Measurements from ENCODE around the gene ETHE1.

Gene ETHE1

GRCh38 chr19:43526884-43527859 is at the start of gene ETHE1:
Gene ETHE1, minus strand, starts transcription at chr19:43527201. Its CDS starts 24 bp downstream, at chr19:43527177.
- DNase-seq: peak; percentile 76

- DNase-seq: no peak
These were observed 49.2 kb upstream of the ETHE1 start for GRCh38 chr19:43575955-43576878.

GRCh38 chr19:43575156-43575950 is 48.4 kb upstream of the ETHE1 start, which contains the start of the genes PINLYP and XRCC1:
Gene PINLYP, plus strand, starts transcription at chr19:43575801. Its CDS starts 1,391 bp downstream, at chr19:43577192.
Gene XRCC1, minus strand, starts transcription at chr19:43575527. Its CDS starts 69 bp downstream, at chr19:43575458.
- peak; percentile 93 for DNase-seq

GRCh38 chr19:43574424-43575155 is 47.6 kb upstream of the ETHE1 start:
- no peak for DNase-seq

GRCh38 chr19:43572171-43572588 is 45.2 kb upstream of the ETHE1 start:
- DNase-seq: no peak

- no peak for DNase-seq
These were observed 43.3 kb upstream of the ETHE1 start for GRCh38 chr19:43570174-43570791.

- no peak for DNase-seq
These were observed 42.7 kb upstream of the ETHE1 start for GRCh38 chr19:43569657-43570056.

- DNase-seq: no peak
These were observed 37.8 kb upstream of the ETHE1 start for GRCh38 chr19:43564800-43565199.

- DNase-seq: no peak
These were observed 36.9 kb upstream of the ETHE1 start for GRCh38 chr19:43563816-43564457.

GRCh38 chr19:43562698-43563241 is 35.8 kb upstream of the ETHE1 start:
- peak; percentile 75 for DNase-seq

GRCh38 chr19:43562226-43562697 is 35.3 kb upstream of the ETHE1 start:
- DNase-seq: no peak

- DNase-seq: no peak
These were observed 34.4 kb upstream of the ETHE1 start for GRCh38 chr19:43561139-43561970.

- DNase-seq: peak; percentile 31
These were observed 33.7 kb upstream of the ETHE1 start for GRCh38 chr19:43560687-43561086.

- peak; percentile 82 for DNase-seq
These were observed 28.3 kb upstream of the ETHE1 start for GRCh38 chr19:43555185-43555770.

GRCh38 chr19:43554317-43554895 is 27.4 kb upstream of the ETHE1 start:
- DNase-seq: no peak

GRCh38 chr19:43553656-43554055 is 26.7 kb upstream of the ETHE1 start:
- DNase-seq: no peak

GRCh38 chr19:43552616-43553015 is 25.6 kb upstream of the ETHE1 start:
- no peak for DNase-seq

- no peak for DNase-seq
These were observed 25.1 kb upstream of the ETHE1 start for GRCh38 chr19:43552198-43552450.
